ENCODE results near the gene RNF17.

DNA sequence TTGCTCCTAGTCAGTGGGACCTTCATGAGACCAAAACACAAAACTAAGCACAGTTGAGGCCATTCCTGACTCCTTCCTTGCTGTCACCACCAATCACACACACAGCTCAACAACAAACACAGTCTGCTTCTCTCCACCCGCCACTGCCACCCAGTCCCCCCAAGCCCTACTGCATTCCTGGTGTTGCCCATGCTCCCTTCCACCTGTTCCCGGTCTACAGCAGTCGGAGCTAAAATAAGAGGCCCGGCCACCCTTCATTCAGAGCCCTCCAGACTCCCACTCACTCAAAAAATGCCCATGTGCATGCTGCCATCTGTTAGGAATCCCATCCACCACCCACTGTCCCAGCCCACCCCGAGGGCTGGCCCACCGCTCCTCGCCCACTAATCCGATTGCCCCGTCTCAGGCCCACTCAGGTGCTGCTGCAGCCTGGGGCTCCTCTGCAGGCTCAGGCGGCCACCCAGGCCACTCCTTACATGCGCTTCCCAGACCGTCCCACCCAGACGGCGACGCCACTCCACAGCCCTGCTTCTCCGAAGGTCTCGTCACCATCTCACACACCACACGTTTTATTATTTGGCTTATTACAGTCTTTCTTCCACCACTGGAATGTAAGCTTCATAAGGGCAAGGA is 127.6 kb downstream of the RNF17 start:
- TF ChIP-seq, protein P1, sequence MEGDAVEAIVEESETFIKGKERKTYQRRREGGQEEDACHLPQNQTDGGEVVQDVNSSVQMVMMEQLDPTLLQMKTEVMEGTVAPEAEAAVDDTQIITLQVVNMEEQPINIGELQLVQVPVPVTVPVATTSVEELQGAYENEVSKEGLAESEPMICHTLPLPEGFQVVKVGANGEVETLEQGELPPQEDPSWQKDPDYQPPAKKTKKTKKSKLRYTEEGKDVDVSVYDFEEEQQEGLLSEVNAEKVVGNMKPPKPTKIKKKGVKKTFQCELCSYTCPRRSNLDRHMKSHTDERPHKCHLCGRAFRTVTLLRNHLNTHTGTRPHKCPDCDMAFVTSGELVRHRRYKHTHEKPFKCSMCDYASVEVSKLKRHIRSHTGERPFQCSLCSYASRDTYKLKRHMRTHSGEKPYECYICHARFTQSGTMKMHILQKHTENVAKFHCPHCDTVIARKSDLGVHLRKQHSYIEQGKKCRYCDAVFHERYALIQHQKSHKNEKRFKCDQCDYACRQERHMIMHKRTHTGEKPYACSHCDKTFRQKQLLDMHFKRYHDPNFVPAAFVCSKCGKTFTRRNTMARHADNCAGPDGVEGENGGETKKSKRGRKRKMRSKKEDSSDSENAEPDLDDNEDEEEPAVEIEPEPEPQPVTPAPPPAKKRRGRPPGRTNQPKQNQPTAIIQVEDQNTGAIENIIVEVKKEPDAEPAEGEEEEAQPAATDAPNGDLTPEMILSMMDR (IDR thresholded peaks at IDR 0.05), result no peak
- TF ChIP-seq POLR2A (IDR thresholded peaks at IDR 0.05), result no peak
- TF ChIP-seq EP300 (IDR thresholded peaks at IDR 0.05), result no peak
